HepG2 (cell line): ENCODE data around the gene HES1. TPM values are rescaled to one million over a fixed set of nuclear protein-coding genes. Genes with fewer than 3 reads are reported as not detected.

Experiments
- ASH2L ChIP-seq: fragments of 300-600, 200-600 bp; sonication (generic); IDR thresholded peaks from 2 replicates; pipeline ENCODE4 v1.7.0; 2017; ENCODE audit warnings: low read depth, mild to moderate bottlenecking, moderate library complexity, mixed read lengths, low read length; ENCODE audit not compliant: insufficient read length
- FOSL2 ChIP-seq: sonication (generic); formaldehyde crosslinking; IDR thresholded peaks from 2 replicates; pipeline ENCODE4 v1.4.0; 2020; ENCODE audit warnings: missing genetic modification reagents
- GTF2F1 ChIP-seq: fragments of 150-350 bp; IDR thresholded peaks from 2 replicates; pipeline ENCODE4 v1.6.1; 2014; ENCODE audit warnings: low read length
- HDAC6 ChIP-seq: fragments of 200-600 bp; sonication (generic); IDR thresholded peaks from 2 replicates; pipeline ENCODE4 v1.7.0; 2017; ENCODE audit warnings: mild to moderate bottlenecking, antibody characterized with exemption, low read length, low read depth
- HNF4G ChIP-seq, 2 experiments: sonication (generic) in 1 of 2; formaldehyde crosslinking in 1 of 2; IDR thresholded peaks; 2 replicates each; pipeline versions ENCODE4 v1.4.0 to v1.6.1; 2011 to 2020; ENCODE audit warnings: borderline replicate concordance in 2 of 2, low read depth in 2 of 2, mild to moderate bottlenecking in 2 of 2, low read length in 1 of 2, missing genetic modification reagents in 1 of 2, moderate library complexity in 1 of 2
- JUND ChIP-seq: sonication (generic); formaldehyde crosslinking; IDR thresholded peaks from 2 replicates; pipeline ENCODE4 v1.8.0; 2022; ENCODE audit warnings: mild to moderate bottlenecking, missing genetic modification reagents
- PHB2 ChIP-seq: fragments of 450-650 bp; IDR thresholded peaks from 2 replicates; pipeline ENCODE4 v1.6.1; 2018; ENCODE audit not compliant: partially characterized antibody
- RXRB ChIP-seq: IDR thresholded peaks from 2 replicates; pipeline ENCODE4 v1.6.1; 2016; ENCODE audit warnings: borderline replicate concordance, missing genetic modification reagents, missing compliant biosample characterization
- SALL1 ChIP-seq: sonication (generic); formaldehyde crosslinking; IDR thresholded peaks from 2 replicates; pipeline ENCODE4 v1.8.0; 2022; ENCODE audit warnings: mild to moderate bottlenecking, missing genetic modification reagents
- SAP130 ChIP-seq: IDR thresholded peaks from 2 replicates; pipeline ENCODE4 v1.6.1; 2016; ENCODE audit warnings: low read depth
- SMAD9 ChIP-seq: sonication (generic); formaldehyde crosslinking; IDR thresholded peaks from 2 replicates; pipeline ENCODE4 v1.5.1; 2020; ENCODE audit warnings: mild to moderate bottlenecking, missing genetic modification reagents
- SP2 ChIP-seq: sonication (generic); formaldehyde crosslinking; IDR thresholded peaks from 2 replicates; pipeline ENCODE4 v1.5.1; 2020; ENCODE audit warnings: mild to moderate bottlenecking, missing genetic modification reagents
- TRIM22 ChIP-seq: fragments of 450-650 bp; IDR thresholded peaks from 2 replicates; pipeline ENCODE4 v1.6.1; 2017
- ZNF138 ChIP-seq: sonication (generic); formaldehyde crosslinking; IDR thresholded peaks from 2 replicates; pipeline ENCODE4 v1.5.0; 2020; ENCODE audit warnings: mild to moderate bottlenecking, low read depth, missing genetic modification reagents
- ZNF3 ChIP-seq: IDR thresholded peaks from 2 replicates; pipeline ENCODE4 v1.7.0; 2017; ENCODE audit warnings: inconsistent platforms
- ZNF512 ChIP-seq: sonication (generic); formaldehyde crosslinking; IDR thresholded peaks from 2 replicates; pipeline ENCODE4 v1.4.0; 2020; ENCODE audit warnings: mild to moderate bottlenecking, missing genetic modification reagents
- ZNF891 ChIP-seq: sonication (generic); formaldehyde crosslinking; IDR thresholded peaks from 2 replicates; pipeline ENCODE4 v1.5.0; 2020; ENCODE audit warnings: mild to moderate bottlenecking, missing genetic modification reagents
- ZSCAN29 ChIP-seq: sonication (generic); formaldehyde crosslinking; conservative IDR thresholded peaks from 2 replicates; pipeline ENCODE4 v1.4.0; 2020; ENCODE audit warnings: mild to moderate bottlenecking, missing genetic modification reagents
- polyA plus RNA-seq, 8 experiments: library from polyadenylated mRNA; depleted of rRNA in 3 of 8; stranded (reverse) in 7 of 8; unstranded in 1 of 8; fragments of >200 nt; fragmentation: Illumina TruSeq in 4 of 8; extraction: Trizol in 4 of 8; gene quantifications; 2 replicates each; pipeline versions ENCODE4 v1.2.1 to v1.2.3, GENCODE V29; 2011 to 2016; ENCODE audit warnings: low read depth in 4 of 8, missing spikeins in 1 of 8, mixed read lengths in 1 of 8; ENCODE audit not compliant: insufficient read depth in 1 of 8
- total RNA-seq, 5 experiments: library from RNA; depleted of rRNA; stranded (reverse); fragments of >200 nt; fragmentation: Illumina TruSeq; extraction: Trizol; gene quantifications; 2 replicates each; pipeline ENCODE4 v1.2.3, GENCODE V29; 2016; ENCODE audit warnings: low read depth in 1 of 5
- TF ChIP-seq, protein P1 (sequence below): fragments of 450-650 bp; IDR thresholded peaks from 2 replicates; pipeline ENCODE4 v1.6.1; 2017; ENCODE audit warnings: mild to moderate bottlenecking
- TF ChIP-seq, protein P2 (sequence below), 2 experiments: fragments of 450-650 bp in 1 of 2; sonication (generic) in 1 of 2; formaldehyde crosslinking; IDR thresholded peaks; 2 replicates each; pipeline versions ENCODE4 v1.5.0 to v1.8.0; 2020 to 2022; ENCODE audit warnings: mild to moderate bottlenecking in 1 of 2, missing genetic modification reagents in 1 of 2

Gene HES1
- total and polyA plus RNA-seq, 2 of the 13 experiments (the other 11 are each of a cell fraction or from before 2014, with no cell fraction given) = 15.4 to 19.8 TPM

DNA sequence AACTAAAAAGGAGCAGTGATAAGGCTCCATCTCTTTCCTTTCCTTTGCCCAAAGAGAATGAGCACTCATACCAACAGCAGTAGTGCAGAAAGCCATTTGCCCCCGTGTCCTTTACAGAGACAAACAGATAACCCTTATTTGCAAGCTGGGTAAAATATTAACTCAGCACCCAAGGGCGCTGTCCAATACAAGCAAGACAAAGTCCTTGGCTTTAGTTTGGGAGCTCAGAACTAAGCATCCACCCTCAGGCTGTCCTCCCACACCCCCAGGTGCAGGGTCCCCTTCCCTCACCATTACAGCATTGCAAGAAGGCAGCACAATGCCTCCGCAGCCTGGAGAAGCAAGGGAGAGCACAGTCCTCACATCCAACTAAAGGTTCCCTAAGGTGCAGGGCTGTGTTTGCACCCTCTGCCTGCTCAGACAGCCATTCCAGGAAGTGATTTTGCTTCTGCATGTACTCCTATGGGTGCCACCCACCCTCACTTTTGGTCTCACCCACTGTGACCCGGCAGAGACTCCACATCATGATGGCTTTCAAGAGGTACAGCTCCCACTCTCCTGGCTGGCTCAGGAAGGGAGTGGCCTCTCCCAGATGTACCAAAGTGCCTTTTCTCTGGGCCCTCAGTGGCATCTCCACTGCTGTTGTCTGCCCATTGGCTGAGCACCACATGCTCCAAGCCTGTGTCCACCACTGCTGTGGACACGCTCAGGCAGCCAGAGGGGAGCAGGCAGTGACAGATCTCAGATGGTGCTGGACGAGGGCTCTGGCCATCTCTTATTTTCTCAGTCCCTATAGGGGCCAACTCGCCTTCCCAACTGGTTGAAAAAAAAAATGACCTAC is 34.1 kb upstream of the HES1 start (continued):
- no peak for TF ChIP-seq SP2 (CRISPR knock-in tag)
- TF ChIP-seq FOSL2 = peak; percentile 46
- TF ChIP-seq PHB2 = no peak
- TF ChIP-seq JUND (CRISPR knock-in tag) = no peak
- TF ChIP-seq ASH2L = no peak
- peak; percentile 75 for TF ChIP-seq SALL1
- TF ChIP-seq SMAD9 = no peak
- TF ChIP-seq HNF4G (IDR thresholded peaks at IDR 0.05; ENCODE audit: borderline replicate concordance, low read depth, low read length) = peak; percentile 77
- TF ChIP-seq HNF4G (CRISPR knock-in tag; IDR thresholded peaks at IDR 0.05; ENCODE audit: borderline replicate concordance, low read depth) = peak; percentile 57
- TF ChIP-seq ZNF3 (CRISPR knock-in tag) = no peak
- TF ChIP-seq ZNF891 (CRISPR knock-in tag) = 0 out of 2 replicates have a peak, but pooled peaks have one; percentile 28
- TF ChIP-seq ZNF512 = no peak
- TF ChIP-seq RXRB (CRISPR knock-in tag) = peak; percentile 86; the same call in 1 of the 2 replicates
- TF ChIP-seq HDAC6 = no peak
- no peak for TF ChIP-seq GTF2F1
- TF ChIP-seq ZNF138 (CRISPR knock-in tag) = no peak
- TF ChIP-seq SAP130 (CRISPR knock-in tag) = peak; percentile 87
- TF ChIP-seq, protein P1, sequence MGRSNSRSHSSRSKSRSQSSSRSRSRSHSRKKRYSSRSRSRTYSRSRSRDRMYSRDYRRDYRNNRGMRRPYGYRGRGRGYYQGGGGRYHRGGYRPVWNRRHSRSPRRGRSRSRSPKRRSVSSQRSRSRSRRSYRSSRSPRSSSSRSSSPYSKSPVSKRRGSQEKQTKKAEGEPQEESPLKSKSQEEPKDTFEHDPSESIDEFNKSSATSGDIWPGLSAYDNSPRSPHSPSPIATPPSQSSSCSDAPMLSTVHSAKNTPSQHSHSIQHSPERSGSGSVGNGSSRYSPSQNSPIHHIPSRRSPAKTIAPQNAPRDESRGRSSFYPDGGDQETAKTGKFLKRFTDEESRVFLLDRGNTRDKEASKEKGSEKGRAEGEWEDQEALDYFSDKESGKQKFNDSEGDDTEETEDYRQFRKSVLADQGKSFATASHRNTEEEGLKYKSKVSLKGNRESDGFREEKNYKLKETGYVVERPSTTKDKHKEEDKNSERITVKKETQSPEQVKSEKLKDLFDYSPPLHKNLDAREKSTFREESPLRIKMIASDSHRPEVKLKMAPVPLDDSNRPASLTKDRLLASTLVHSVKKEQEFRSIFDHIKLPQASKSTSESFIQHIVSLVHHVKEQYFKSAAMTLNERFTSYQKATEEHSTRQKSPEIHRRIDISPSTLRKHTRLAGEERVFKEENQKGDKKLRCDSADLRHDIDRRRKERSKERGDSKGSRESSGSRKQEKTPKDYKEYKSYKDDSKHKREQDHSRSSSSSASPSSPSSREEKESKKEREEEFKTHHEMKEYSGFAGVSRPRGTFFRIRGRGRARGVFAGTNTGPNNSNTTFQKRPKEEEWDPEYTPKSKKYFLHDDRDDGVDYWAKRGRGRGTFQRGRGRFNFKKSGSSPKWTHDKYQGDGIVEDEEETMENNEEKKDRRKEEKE = no peak
- TF ChIP-seq ZSCAN29 = peak; percentile 88
- TF ChIP-seq TRIM22 = no peak
- TF ChIP-seq, protein P2, sequence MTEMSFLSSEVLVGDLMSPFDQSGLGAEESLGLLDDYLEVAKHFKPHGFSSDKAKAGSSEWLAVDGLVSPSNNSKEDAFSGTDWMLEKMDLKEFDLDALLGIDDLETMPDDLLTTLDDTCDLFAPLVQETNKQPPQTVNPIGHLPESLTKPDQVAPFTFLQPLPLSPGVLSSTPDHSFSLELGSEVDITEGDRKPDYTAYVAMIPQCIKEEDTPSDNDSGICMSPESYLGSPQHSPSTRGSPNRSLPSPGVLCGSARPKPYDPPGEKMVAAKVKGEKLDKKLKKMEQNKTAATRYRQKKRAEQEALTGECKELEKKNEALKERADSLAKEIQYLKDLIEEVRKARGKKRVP (CRISPR knock-in tag; IDR thresholded peaks at IDR 0.05) = no peak
